ENCODE results near the gene PLRG1.

PLRG1 gene

DNA sequence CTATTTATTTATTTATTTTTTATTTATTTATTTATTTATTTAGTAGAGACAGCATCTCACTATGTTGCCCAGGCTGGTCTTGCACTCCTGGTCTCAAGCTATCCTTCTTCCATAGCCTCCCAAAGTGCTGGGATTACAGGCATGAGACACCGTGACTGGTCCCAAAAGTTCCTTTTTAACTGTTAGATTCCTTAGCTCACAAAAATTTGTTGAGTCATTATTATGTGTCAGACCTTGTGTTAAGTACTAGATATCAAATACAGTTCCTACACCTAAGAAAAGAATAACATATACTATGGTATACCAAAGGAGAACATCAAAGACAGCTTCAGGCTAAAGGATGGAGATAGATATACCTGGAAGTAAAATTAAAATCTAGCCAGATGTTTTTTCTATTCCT lies 28.7 kb upstream of the PLRG1 start:
- DNase-seq = no peak
- TF ChIP-seq CTCF (IDR thresholded peaks at IDR 0.05; ENCODE audit: low read depth, low read length) = no peak
- Histone ChIP-seq H3K4me3 (ENCODE audit: low read depth, low read length) (no peak overlapping the region), H3K27me3 (peaks cover 4% of the 10 kb centered on the region), H3K4me1 (no peaks in the 10 kb centered on the region), H3K36me3 (no peaks in the 10 kb centered on the region), H3K9me3 (no peaks in the 10 kb centered on the region)

DNA sequence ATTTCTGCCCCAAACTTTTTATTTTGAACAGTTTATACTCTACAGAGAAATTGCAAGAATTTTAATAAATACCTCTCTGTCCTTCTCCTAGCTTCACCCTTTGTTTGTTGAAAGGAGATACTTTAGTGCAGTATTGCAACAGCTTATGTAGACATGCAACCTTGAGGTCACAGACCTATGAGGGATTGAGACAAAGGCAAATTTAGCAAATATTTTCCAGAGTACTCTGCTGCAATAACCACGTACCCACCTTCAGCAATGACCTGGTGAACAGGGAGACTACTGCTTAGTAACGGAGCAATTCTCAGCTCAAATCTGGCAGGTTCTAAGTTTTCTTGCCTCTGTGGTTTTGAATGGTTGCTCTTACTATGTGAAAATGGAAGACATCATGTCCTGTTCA lies 27.1 kb upstream of the PLRG1 start:
- no peak for TF ChIP-seq CTCF (IDR thresholded peaks at IDR 0.05; ENCODE audit: low read depth, low read length)
- no peaks in the 10 kb centered on the region for H3K4me1 ChIP-seq
- H3K36me3 ChIP-seq = no peaks in the 10 kb centered on the region
- DNase-seq = no peak
- peaks cover 18% of the 10 kb centered on the region for H3K27me3 ChIP-seq
- H3K4me3 ChIP-seq (ENCODE audit: low read depth, low read length) = no peak overlapping the region
- no peaks in the 10 kb centered on the region for H3K9me3 ChIP-seq

DNA sequence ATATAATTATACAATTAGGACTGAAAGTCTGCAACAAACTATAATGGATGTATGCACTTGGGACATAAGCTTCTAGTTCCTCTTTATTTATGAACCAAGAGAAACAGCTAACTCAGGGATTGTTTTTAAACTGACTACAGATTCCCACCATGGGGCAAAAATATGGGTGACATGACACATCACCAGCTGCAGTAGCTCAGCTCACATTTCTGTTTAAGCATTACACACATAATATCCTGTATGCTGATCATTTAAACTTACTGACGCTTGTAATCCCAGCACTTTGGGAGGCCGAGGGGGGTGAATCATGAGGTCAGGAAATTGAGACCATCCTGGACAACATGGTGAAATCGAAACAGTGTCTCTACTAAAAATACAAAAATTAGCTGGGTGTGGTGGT lies 24.1 kb upstream of the PLRG1 start:
- H3K4me1 ChIP-seq = no peaks in the 10 kb centered on the region
- H3K9me3 ChIP-seq = no peaks in the 10 kb centered on the region
- TF ChIP-seq CTCF (IDR thresholded peaks at IDR 0.05; ENCODE audit: low read depth, low read length) = no peak
- no peak overlapping the region for H3K4me3 ChIP-seq (ENCODE audit: low read depth, low read length)
- DNase-seq = no peak
- H3K27me3 ChIP-seq = peaks cover 26% of the 10 kb centered on the region
- no peaks in the 10 kb centered on the region for H3K36me3 ChIP-seq

GRCh38 chr4:154573190-154573870 lies 23.1 kb upstream of the PLRG1 start:
- H3K9me3 ChIP-seq = no peaks in the 10 kb centered on the region
- H3K27me3 ChIP-seq = peaks cover 27% of the 10 kb centered on the region
- H3K36me3 ChIP-seq = no peaks in the 10 kb centered on the region
- DNase-seq = no peak
- TF ChIP-seq CTCF (IDR thresholded peaks at IDR 0.05; ENCODE audit: low read depth, low read length) = no peak
- no peak overlapping the region for H3K4me3 ChIP-seq (ENCODE audit: low read depth, low read length)
- H3K4me1 ChIP-seq = no peaks in the 10 kb centered on the region

DNA sequence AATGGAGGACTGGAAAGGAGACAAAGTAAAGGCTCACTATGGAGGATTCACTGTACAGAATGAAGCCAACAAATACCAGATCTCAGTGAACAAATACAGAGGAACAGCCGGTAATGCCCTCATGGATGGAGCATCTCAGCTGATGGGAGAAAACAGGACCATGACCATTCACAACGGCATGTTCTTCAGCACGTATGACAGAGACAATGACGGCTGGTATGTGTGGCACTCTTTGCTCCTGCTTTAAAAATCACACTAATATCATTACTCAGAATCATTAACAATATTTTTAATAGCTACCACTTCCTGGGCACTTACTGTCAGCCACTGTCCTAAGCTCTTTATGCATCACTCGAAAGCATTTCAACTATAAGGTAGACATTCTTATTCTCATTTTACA lies 19.4 kb upstream of the PLRG1 start:
- Histone ChIP-seq H3K27me3 (peaks cover 38% of the 10 kb centered on the region), H3K4me1 (no peaks in the 10 kb centered on the region), H3K36me3 (no peaks in the 10 kb centered on the region), H3K9me3 (no peaks in the 10 kb centered on the region), H3K4me3 (ENCODE audit: low read depth, low read length) (no peak overlapping the region)
- TF ChIP-seq CTCF (IDR thresholded peaks at IDR 0.05; ENCODE audit: low read depth, low read length) = no peak
- DNase-seq = no peak

- no peaks in the 10 kb centered on the region for H3K36me3 ChIP-seq
- no peaks in the 10 kb centered on the region for H3K4me1 ChIP-seq
- no peak for TF ChIP-seq CTCF (IDR thresholded peaks at IDR 0.05; ENCODE audit: low read depth, low read length)
- H3K9me3 ChIP-seq = no peaks in the 10 kb centered on the region
- H3K27me3 ChIP-seq = peaks cover 38% of the 10 kb centered on the region
- DNase-seq = no peak
- H3K4me3 ChIP-seq (ENCODE audit: low read depth, low read length) = no peak overlapping the region
Observed at GRCh38 chr4:154569028-154569427, 18.8 kb upstream of the PLRG1 start.
